Psoas muscle (tissue), 8 donors: ENCODE results near the gene S100A11. TPM values are rescaled to one million over a fixed set of nuclear protein-coding genes. Genes with fewer than 3 reads are reported as not detected.

Source experiments
- ATAC-seq, 4 donors: fragments of 200-7000 bp; cut with Tn5 transposase; one replicate each; pipeline ENCODE4 v1.9.1; 2020; ENCODE audit warnings: moderate library complexity in 3 of 4, mild to moderate bottlenecking in 2 of 4
- DNase-seq, 2 donors: peaks; one replicate each; pipeline ENCODE4 v3.0.0-alpha.2; 2020
- H3K27ac ChIP-seq: fragments of 200-600 bp; one replicate; pipeline ENCODE4 v1.8.0; 2022
- H3K27me3 ChIP-seq, 3 donors: fragments of 200-600 bp in 1 of 3; one replicate each; pipeline versions ENCODE4 v1.6.1 to v1.8.0; 2013 to 2022; ENCODE audit warnings: low read length in 2 of 3, mild to moderate bottlenecking in 2 of 3, moderate library complexity in 1 of 3; ENCODE audit not compliant: insufficient read depth in 3 of 3
- H3K36me3 ChIP-seq, 2 donors: fragments of 200-600 bp in 1 of 2; one replicate each; pipeline versions ENCODE4 v1.6.1 to v1.8.0; 2013 to 2022; ENCODE audit warnings: low read depth in 1 of 2, mild to moderate bottlenecking in 1 of 2, moderate library complexity in 1 of 2; ENCODE audit not compliant: insufficient read depth in 1 of 2
- H3K4me1 ChIP-seq: fragments of 200-600 bp; one replicate; pipeline ENCODE4 v1.8.0; 2022
- H3K4me3 ChIP-seq: fragments of 200-600 bp; one replicate; pipeline ENCODE4 v1.8.0; 2022; ENCODE audit warnings: mild to moderate bottlenecking
- H3K9me3 ChIP-seq: fragments of 200-600 bp; one replicate; pipeline ENCODE4 v1.8.0; 2022
- CTCF ChIP-seq: fragments of 200-600 bp; IDR thresholded peaks from one replicate; pipeline ENCODE4 v1.8.0; 2022; ENCODE audit warnings: antibody characterized with exemption
- WGBS, 3 donors: extraction: QIAGEN DNeasy Blood & Tissue Kit; methylation state at CpG; one replicate each; pipeline versions ENCODE4 v1.1.6 to v1.1.7; 2013; 5-methylcytosine and 5-hydroxymethylcytosine counted together
- intact Hi-C, 2 donors: fragments of 100-400 bp; cut with DNase I; formaldehyde crosslinking; loops; one replicate each; pipeline versions ENCODE4 v1.11.0 to v1.14.2; 2022
- polyA plus RNA-seq, 3 donors: library from polyadenylated mRNA; stranded (reverse); fragments of 200-250 nt; gene quantifications; one replicate each; pipeline ENCODE4 v1.2.3, GENCODE V29; 2013
- total RNA-seq, 4 donors: library from RNA; stranded (reverse); fragmentation: NEBNext Ultra II Directional in 2 of 4; extraction: Animal tissue kit (Norgen Biotek cat#: 25700) in 2 of 4; gene quantifications; one replicate each; pipeline versions ENCODE4 v1.2.1 to v1.2.4, GENCODE V29; 2021 to 2023
- donor health status: healthy with polysubstance abuse.
- donor health status: DM: no; HTN: no; CAD: no; lungs with moderate emphysema.
- donor health status: Bipolar disorder and iron deficiency.
- donor health status: healthy.
- donor health status: DM: yes; HTN: yes; CAD: no.
- donor health status: DM: no; HTN: no; CAD: no.
- donor health status: DM: no; HTN: no; CAD: no.
- donor health status: DM: yes; HTN: yes; CAD: no.

S100A11 gene
- total and polyA plus RNA-seq, 7 donors, result 36.7 to 500 (median 61.2) TPM

GRCh38 chr1:152043870-152044269, 7.1 kb upstream of the S100A11 start:
- Histone ChIP-seq H3K27me3 (peaks cover 0 to 17% (median 5%) of the 10 kb centered on the region in 3 donors), H3K4me3 (no peak overlapping the region), H3K36me3 (no peaks in the 10 kb centered on the region), H3K4me1 (no peaks in the 10 kb centered on the region), H3K27ac (no peak overlapping the region), H3K9me3 (no peaks in the 10 kb centered on the region)
- no peak for DNase-seq
- WGBS, 3 donors, result 59 to 65% (median 59%) methylated on average over 5 of the region's 5 CpGs
- no peak for ATAC-seq
- intact Hi-C loops, result no loop called here
- TF ChIP-seq CTCF, result no peak

DNA sequence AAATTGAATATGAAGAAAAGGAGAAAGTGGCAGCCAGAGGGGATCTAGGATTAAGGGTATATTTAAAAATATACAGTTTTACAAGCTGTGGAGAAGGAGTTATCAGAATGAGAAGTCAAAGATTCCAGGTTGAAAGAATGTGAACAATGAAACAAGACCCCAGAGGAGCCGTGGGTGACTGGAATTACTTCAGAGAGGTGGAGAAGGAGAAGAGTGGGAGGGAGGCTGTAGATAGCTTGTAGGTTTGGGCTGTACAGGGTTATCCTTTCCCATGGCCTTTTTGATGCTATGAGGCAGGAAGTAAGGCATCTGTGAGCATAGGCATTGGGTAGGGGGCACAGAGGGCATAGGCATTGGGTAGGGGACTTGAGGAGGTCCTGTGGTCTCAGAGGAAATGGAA, 5.2 kb upstream of the S100A11 start:
- no peak for DNase-seq
- 40 to 67% (median 44%) methylated on average over 1 of the region's 1 CpG for WGBS, 3 donors
- no peak for ATAC-seq
- TF ChIP-seq CTCF, result no peak
- Histone ChIP-seq H3K27me3 (peaks cover 0 to 24% (median 5%) of the 10 kb centered on the region in 3 donors), H3K36me3 (no peaks in the 10 kb centered on the region), H3K4me1 (no peaks in the 10 kb centered on the region), H3K27ac (no peak overlapping the region), H3K9me3 (no peaks in the 10 kb centered on the region), H3K4me3 (no peak overlapping the region)
- intact Hi-C loops, result no loop called here

DNA sequence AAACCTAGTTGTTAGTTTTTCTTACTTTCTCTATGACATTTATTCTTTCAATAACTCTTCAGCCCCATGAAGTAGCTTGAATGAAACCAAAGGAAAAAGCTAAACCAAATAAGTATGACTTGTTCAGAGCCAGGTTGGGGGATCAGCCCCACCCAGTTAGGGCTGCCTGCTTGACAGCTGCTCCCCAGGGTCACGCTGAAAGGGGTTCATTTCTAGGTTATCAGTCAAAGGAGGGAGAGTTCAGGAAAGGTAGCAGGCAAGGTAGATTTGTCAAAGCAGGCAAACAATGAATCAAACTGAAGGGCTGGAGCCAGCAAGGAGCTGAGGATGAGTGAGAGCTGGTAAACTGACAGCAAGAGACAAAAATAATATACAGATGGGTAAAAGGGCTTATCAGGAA, 3.1 kb upstream of the S100A11 start:
- no peak for ATAC-seq
- Histone ChIP-seq H3K27me3 (peaks cover 0 to 42% (median 5%) of the 10 kb centered on the region in 3 donors), H3K27ac (no peak overlapping the region), H3K36me3 (no peaks in the 10 kb centered on the region), H3K4me1 (peaks cover 4% of the 10 kb centered on the region), H3K4me3 (no peak overlapping the region), H3K9me3 (no peaks in the 10 kb centered on the region)
- no peak for DNase-seq
- intact Hi-C loops, result no loop called here
- TF ChIP-seq CTCF, result no peak
- WGBS, 3 donors, result 60 to 77% (median 69%) methylated on average over 1 of the region's 1 CpG

DNA sequence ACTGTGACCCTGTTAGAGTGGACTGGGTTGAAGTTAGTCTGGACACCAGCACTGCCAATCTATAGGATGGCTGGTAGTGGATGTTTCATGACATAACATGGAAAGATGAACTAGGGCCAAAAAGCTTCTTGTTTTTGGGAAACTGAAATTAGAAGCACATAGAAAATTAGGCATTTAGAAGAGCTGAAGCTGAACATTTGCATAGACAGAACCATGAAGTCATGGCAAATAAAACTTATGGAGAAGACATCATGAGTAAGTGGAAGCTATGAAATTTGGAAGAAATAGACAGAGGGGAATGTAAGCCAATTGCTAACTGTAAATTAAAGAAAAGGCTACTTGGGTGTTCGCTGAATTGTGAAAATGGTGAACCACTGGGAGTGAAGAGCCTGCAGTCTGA, 2.7 kb upstream of the S100A11 start:
- WGBS, 3 donors, result 93 to 100% (median 100%) methylated on average over 1 of the region's 1 CpG
- H3K4me3 ChIP-seq, result no peak overlapping the region
- no peak for ATAC-seq
- no peak overlapping the region for H3K27ac ChIP-seq
- H3K27me3 ChIP-seq, result peaks cover 0 to 42% (median 5%) of the 10 kb centered on the region in 3 donors
- DNase-seq, result no peak
- intact Hi-C loops, result no loop called here
- no peaks in the 10 kb centered on the region for H3K36me3 ChIP-seq
- H3K9me3 ChIP-seq, result no peaks in the 10 kb centered on the region
- peaks cover 8% of the 10 kb centered on the region for H3K4me1 ChIP-seq
- TF ChIP-seq CTCF, result no peak

DNA sequence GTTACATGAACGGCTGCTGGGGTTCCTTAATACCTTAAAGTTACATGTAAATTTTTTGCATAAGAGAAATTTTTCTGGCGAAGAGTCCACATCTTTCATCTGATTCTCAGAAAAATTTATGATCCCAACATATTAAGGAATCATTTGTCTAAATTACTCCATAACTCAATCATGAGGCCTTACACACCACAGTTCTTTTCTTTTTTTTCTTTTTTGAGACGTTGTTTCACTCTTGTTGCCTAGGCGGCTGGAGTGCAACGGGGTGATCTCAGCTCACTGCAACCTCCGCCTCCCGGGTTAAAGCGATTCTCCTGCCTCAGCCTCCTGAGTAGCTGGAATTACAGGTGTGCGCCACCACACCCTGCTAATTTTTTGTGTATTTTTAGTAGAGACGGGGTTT, 2.1 kb upstream of the S100A11 start:
- 94 to 98% (median 94%) methylated on average over 10 of the region's 10 CpGs for WGBS, 3 donors
- DNase-seq (no peak), ATAC-seq (no peak)
- no peaks in the 10 kb centered on the region for H3K9me3 ChIP-seq
- no peak for TF ChIP-seq CTCF
- H3K27ac ChIP-seq, result no peak overlapping the region
- H3K4me1 ChIP-seq, result peaks cover 8% of the 10 kb centered on the region
- H3K4me3 ChIP-seq, result no peak overlapping the region
- peaks cover 0 to 42% (median 5%) of the 10 kb centered on the region in 3 donors for H3K27me3 ChIP-seq
- no peaks in the 10 kb centered on the region for H3K36me3 ChIP-seq
- intact Hi-C loops, result no loop called here
